ENCODE data around the gene SCAMP2.

DNA sequence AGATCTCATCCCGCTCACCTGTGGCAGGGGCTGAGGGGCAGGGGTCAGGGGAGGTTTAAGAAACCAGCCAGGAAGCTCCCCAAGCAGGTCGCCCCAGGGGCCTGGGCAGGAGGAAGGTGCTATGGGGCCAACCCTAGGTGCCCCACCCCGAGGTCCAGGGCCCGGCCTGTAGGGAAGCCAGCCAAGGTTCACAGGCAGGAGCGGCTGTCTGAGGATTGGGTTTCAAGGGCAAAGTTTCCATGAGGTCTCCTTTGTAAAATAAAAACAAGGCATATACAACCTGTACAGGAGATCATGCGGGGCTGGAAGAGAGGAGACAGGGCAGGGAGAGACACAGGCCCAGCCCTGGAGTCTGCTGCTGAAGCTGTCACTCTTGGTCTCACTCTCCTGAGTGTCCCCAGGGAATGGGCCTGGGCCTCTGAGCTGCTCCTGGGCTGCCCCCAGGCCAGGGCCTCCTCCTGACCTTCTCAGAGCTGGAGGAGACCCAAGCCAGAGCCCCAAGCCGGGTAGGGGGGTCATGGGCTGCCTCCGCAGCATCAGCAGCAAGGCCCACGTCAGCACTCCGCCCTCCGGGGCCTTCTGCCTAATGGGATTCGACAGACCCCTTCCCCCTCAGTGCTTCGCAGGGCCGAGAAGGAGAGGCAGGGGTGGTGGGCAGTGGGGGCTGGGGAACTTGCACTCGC, 41.2 kb downstream of the SCAMP2 start:
- TF ChIP-seq EZH2 (IDR thresholded peaks at IDR 0.05; ENCODE audit: borderline replicate concordance, insufficient read depth, low read depth, low read length, poor library complexity, severe bottlenecking) = no peak
- TF ChIP-seq, protein P1, sequence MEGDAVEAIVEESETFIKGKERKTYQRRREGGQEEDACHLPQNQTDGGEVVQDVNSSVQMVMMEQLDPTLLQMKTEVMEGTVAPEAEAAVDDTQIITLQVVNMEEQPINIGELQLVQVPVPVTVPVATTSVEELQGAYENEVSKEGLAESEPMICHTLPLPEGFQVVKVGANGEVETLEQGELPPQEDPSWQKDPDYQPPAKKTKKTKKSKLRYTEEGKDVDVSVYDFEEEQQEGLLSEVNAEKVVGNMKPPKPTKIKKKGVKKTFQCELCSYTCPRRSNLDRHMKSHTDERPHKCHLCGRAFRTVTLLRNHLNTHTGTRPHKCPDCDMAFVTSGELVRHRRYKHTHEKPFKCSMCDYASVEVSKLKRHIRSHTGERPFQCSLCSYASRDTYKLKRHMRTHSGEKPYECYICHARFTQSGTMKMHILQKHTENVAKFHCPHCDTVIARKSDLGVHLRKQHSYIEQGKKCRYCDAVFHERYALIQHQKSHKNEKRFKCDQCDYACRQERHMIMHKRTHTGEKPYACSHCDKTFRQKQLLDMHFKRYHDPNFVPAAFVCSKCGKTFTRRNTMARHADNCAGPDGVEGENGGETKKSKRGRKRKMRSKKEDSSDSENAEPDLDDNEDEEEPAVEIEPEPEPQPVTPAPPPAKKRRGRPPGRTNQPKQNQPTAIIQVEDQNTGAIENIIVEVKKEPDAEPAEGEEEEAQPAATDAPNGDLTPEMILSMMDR (IDR thresholded peaks at IDR 0.05) = no peak

All from B cell (primary cell).